Limb (tissue), 2 donors: ENCODE results near the gene ANKRD11.

Experiments used
- DNase-seq, 2 donors: peaks; one replicate each; pipeline ENCODE4 v3.0.0-alpha.2; 2016; ENCODE audit errors: extremely low spot score in 2 of 2

Gene ANKRD11

DNA sequence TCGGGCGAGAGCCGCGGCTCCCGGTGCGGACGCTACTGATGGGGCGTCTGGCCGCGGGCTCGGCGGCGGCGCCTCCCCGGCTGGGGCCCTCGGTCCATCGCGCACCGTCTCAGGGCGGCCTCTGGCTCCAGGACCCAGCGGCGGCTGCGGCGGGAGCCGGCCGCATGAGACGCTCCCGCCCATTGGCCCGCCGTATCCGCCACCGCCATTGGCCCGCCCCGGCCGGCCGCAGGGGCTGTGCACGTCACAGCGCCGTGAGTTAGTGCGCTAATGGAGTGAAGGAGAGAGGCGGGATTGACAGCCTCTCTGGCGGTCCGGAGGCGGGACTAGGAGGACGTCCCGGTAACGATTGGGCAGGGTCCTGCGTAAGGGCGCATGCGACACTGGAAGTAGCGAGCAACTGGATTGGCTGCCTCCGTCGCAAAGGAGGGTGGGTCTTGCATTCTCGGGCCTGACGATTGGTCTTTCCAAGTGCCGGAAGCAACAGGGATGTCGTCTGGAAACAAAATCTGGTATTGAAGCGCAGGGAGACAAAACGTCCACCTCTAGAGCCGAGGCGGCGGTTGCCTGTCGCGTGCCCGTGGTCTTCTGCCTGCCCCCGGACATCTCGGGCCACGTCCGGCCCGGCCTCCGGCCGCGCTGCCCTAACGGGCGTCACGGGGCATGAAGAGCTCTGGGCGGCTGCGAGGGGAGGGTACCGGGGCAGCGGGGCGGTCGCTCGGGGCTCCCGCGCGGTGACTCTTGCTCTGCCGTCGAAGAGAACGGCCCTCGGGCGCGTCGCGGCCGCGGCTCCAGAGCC, at the start of gene ANKRD11:
TSS of gene ANKRD11 (minus strand) at position 123 of the 799 bp plus-strand sequence. CDS start 173,542 bp downstream, outside the sequence.
- DNase-seq = peak; percentile 98 to 100

DNA sequence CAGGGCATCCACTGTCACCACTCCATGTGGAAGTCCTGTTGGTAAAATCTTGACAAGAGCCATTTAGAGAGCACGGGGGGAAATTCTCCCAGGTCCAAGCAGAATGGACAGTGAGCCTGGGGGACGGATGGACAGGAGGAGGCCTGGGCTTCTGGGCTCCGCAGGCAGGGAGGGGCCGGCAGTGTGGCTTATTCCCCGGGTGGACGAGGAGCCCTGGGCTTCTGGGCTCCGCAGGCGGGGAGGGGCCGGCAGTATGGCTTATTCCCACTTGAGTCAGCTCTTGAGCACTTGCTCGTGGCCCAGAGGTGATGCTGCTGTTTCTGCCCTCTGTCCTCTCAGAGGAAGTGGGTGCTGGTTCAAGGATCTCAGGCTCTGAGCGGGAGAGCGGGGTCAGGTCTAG, 47.9 kb upstream of the ANKRD11 start:
- no peak for DNase-seq

DNA sequence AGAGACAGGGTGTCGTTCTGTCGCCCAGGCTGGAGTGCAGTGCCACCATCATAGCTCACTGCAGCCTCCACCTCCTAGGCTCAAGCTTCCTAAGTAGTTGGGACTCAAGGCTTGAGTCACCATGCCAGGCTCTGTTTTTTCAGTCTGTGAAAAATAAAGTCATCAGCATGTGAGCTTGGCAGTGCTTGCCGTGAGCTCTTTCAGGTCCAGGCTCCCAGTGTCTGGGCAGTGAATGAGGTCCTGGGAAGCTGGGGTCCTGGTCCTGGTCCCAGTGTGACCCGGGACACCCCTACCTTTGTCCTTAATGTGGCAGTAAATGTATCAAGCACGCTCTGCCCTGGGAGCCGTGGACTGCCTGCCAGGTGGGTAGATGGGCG, 47.2 kb upstream of the ANKRD11 start:
- DNase-seq = no peak

DNA sequence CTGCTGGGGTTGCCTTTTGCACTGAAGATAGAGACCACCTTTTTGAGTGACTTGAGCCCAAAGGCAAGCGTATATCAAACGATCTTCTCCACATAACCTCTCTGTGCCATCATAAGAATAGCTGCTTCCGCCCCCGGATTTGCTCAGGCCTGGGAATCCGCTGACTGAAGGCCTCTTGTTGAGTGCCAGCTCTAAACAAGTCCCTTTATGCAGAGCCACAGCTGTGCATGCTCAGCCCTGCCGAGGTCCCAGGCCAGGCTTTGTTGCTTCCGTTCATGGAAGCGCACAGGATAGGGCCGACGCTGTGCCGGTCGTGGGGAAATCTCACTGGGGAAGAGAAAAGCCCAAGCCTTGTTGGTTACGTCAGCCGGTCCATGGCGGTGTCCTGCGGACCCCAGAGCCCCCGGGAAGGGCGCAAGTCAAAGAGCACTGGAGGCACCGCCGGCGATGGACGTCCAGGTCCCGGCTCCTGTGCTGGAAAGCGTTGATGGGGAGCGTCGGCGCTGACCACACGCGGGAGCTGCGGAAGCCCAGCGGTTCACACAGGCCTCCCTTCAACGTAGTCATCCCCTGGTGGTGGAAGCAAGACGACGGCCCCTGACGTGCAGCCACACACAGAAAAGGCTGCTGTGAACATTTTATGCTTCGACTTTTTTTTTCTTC, 46.7 kb upstream of the ANKRD11 start:
- no peak for DNase-seq

DNA sequence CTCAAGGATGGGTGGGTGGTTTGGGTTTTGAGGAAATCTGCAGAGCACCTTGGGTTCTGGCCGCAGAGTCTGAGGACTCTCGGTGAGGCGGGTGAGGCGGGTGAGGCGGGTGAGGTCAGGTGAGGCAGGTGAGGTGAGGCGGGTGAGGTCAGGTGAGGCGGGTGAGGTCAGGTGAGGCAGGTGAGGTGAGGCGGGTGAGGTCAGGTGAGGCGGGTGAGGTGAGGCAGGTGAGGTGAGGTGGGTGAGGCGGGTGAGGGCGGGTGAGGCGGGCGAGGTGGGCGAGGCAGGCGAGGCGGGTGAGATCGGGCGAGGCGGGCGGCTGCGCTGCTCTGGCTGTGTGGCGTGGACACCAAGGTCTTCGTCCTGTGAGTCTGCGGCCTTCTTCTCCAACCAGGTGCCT, 46.0 kb upstream of the ANKRD11 start:
- DNase-seq = no peak

DNA sequence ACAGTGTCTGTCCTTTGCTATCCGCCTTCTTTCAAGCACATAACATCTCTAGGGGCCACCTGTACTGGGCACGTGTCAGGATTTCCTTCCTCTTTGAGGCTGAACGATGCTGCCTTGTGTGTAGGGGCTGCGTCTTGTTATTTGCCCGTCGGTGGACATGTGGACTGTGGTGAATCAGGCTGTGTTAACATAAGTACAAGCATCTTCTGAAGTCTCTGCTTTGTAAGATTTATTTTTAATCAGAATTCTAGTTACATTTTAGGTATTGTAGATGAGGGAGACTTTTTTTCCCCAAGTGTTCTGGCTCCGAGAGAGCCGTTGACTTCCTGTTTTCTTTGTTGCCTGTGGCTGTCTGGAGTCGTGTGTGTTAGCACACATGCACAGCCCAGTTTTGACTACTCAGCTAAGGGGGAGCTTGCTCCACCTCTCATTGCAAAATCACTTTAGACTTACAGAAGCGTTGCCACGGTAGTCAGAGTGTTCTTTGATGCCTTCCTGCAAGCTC, 43.9 kb upstream of the ANKRD11 start:
- DNase-seq = no peak

DNA sequence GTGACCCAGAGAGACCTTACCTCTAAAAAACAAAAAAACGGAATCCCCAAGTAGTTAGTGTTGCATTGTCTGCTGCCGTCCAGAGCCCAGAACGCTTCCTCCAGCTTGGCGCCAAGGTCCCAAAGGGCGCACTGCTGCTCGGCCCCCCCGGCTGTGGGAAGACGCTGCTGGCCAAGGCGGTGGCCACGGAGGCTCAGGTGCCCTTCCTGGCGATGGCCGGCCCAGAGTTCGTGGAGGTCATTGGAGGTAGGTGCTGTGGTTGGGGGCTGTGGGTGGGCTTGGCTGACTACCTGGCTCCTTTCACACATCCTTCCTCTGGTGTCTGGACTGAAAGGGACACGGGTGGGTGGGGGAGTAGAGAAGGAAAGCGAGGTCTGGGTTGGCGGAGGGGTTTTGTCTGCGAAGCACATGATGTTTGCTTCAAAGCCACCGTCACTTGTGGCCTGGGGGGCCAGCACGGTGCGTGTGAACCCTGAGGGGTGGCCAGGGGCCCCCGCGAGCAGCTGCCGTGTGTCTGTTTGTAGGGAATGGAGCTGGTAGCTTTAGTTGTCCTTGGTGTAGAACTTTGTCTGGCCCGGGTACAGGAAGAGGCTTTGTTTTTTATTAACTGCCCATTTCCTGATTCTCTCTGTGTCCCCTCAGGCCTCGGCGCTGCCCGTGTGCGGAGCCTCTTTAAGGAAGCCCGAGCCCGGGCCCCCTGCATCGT, 41.6 kb upstream of the ANKRD11 start:
- no peak for DNase-seq

DNA sequence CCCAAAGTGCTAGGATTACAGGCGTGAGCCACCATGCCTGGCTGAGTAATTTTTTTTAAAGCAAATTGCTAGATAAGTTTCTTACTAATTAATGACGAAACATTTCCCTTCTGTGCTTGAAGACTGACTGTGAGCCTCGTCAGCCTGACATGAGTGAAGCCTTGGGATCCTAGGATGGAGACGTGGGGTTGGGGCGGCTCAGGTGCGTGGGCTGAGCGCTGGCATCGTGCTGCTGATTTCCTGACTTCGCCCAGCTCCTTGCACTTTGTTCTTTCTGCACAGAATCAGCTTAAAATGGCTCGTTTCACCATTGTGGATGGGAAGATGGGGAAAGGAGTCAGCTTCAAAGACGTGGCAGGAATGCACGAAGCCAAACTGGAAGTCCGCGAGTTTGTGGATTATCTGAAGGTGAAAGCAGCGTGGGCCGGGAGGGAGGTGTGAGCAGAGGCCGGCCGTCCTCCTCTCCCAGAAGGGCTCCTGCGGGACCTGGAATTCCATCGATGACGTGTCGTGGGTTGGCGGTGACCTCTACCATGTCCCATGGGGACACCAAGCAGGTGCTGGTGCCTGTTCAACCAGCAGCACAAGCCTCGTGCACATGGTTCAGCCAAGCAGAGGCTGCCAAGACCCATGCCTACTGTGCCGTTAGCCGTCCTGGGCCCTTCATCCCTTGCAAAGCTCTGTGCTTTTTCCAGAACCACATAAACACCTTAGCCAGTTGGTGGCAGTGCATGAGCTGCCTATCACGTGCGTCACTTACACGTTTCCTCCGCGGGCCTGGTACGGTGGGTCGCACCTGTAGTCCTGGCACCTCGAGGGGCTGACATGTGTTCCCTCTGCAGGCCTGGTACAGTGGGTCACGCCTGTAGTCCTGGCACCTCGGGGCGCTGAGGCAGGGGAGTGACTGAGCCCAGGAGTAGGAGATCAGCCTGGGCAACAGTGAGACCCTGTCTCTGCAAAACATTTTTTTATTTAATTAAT, 40.3 kb upstream of the ANKRD11 start:
- no peak for DNase-seq

DNA sequence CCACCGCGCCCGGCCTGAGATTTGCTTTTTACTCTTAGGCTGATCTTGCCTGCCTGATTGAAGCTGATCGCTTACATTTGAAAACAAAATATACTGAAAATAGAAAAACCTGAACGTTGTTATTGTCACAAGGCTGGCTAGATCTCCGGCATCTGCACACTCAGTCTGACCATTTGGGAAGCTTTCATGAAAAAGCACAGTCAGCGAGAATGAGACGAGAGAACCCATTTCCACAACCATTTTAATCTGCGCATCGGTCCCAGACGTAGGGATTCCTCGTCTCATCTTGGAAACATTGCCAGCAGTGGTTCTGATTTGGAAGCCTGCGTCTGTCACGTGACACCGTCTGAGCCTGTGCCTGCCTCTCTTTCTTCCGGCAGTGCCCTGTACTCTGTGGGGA, 38.7 kb upstream of the ANKRD11 start:
- no peak for DNase-seq

DNA sequence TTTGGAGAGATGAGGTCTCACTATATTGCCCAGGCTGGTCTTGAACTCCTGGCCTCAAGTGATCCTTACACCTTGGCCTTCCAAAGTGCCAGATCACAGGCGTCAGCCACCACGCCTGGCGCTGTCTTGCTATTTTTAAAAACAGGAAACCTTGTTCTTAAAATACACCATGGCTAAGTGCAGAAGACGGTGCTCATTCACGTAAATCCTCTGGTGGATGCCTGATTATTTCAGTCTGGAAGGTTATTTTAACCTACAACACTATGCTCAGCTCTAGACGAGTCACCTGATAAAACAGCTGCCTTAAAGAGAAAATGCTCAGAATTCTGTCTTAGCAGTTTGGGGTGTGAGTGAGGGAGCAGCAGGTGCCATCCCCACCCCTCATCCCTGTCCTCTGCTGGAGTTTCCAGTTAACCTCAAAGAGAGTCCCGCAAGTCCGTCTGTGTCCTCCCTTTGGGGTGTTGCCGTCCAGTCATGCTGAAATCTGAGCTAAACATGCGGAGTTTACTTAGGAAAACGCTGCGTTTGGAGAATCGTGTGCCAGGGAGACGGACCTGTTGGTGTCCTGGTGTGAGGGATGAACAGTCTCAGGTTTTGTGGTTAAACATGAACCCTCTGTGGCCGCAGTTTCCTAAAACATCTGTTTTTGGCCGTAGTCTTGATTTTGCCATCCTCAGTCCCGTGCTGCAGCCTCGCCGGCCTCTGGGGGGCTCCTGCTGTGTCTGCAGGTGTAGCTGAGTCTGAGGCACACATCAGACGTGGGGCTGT, 35.0 kb upstream of the ANKRD11 start:
- no peak for DNase-seq

DNA sequence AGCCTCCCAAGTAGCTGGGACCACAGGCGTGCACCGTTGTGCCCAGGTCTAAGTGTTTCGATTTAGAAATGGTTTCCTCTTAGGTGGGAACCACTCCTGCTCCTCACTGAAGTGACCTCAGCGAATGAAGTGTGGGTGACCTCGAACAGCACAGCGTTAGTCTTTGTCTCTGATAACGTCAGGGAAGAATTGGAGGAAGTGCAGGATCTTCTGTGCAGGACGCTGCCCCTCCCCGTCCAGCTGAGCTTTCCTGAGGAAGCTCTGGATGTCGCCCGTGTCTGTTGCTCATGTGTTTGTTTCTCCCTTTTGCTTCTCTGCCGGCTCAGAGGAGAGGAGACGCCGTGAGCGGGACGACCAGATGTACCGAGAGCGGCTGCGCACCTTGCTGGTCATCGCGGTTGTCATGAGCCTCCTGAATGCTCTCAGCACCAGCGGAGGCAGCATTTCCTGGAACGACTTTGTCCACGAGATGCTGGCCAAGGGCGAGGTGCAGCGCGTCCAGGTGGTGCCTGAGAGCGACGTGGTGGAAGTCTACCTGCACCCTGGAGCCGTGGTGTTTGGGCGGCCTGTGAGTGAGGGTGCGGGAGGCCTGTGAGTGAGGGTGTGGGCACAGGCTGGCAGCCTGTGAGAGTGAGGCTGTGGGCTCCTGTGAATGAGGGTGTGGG, 33.5 kb upstream of the ANKRD11 start:
- no peak for DNase-seq

DNA sequence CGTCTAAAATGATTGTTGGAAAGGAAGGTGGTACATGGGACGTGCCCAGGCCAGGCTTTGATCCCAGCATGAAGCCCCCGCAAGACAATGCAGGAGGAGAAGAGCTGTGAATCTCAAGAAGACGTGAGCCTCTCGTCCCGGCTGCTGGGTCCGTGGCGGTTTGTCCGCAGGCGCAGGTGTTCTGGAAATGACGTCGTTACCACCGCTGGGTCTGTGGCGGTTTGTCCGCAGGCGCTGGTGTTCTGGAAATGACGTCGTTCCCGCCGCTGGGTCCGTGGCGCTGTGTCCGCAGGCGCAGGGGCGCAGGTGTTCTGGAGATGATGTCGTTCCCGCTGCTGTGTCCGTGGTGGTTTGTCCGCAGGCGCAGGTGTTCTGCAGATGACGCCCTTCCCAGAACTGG, 31.9 kb upstream of the ANKRD11 start:
- no peak for DNase-seq

DNA sequence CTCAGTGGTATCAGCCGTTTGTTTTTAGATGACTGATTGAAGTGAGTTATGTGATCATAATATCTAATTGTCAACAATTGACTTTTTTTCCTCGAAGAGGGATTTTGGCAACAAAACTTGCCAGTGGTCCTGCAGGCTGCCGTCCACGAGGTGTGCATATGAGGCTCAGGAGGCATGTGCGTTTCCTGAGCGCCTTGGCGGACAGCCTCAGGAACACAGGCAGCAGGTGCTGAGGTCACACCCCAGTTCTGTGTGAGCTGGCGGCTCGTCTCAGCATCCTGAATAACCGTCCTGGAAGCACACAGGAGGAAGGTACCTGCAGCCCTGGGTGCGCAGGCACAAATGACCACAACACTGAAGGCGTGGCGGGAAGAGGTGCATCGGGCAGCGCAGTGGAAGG, 29.5 kb upstream of the ANKRD11 start:
- no peak for DNase-seq

DNA sequence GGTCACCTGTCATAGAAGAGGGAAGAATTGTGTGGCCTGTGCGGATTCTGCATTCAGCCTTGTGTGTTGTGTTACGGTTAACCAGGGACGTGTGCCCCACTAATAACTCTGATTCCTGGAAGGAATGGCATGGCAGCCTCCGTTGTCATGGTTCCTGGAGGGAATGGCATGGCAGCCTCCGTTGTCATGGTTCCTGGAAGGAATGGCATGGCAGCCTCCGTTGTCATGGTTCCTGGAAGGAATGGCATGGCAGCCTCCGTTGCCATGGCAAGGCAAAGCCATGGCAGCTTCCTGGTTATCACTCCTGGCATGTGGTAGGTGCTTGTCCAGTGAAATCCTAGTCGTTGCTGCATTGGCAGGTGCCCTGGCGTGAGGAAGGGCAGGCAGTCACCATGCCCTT, 26.8 kb upstream of the ANKRD11 start:
- DNase-seq = no peak

DNA sequence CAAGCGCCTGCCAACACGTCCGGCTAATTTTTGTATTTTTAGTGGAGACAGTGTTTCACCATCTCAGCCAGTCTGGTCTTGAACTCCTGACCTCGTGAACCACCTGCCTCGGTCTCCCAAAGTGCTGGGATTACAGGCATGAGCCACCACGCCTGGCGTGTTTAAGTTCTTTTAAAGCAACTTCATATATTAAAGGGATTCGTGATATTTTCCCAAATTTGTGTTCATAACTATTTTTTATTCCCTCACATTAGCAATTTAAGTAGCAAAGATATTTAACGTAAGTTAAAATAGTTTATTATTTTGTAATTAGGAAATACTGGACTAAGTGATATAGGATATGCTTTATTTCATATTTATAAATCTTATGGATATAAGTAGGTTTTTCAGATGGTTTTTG, 22.1 kb upstream of the ANKRD11 start:
- DNase-seq = no peak

DNA sequence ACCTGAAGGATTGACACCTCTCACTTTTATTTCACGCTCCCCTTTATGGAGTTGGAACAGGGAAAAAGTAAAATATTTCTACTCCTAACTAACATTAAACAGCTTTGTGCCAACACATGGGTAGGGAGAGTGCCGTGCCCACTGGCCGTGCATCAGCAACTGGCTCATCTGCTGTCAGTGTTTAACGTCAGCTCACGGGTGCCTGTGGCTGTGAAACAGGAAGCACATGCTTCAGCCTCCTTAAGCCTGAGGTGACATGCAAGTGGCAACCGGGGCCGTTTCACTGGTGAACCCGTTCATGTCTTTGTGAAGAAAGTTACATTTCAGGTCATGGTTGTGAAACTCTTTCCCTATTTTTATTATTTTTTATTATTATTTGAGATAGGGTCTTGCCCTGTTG, 21.0 kb upstream of the ANKRD11 start:
- no peak for DNase-seq

DNA sequence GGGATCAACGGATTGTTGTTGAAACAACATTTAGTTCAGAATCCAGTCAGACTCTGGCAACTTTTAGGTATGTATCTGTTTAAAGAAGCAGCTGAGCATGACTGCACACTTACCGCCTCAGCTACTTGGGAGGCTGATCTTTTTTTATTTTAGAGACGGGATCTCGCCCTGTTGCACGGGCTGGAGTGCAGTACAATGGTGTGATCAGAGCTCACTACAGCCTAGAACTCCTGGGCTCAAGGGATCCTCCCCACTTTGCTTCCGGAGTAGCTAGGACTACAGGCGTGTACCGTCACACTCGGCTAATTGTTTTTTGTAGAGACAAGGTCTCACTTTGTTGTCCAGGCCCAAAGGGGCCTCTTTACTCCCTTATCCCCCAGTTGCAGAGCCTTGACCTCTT, 20.2 kb upstream of the ANKRD11 start:
- DNase-seq = no peak

DNA sequence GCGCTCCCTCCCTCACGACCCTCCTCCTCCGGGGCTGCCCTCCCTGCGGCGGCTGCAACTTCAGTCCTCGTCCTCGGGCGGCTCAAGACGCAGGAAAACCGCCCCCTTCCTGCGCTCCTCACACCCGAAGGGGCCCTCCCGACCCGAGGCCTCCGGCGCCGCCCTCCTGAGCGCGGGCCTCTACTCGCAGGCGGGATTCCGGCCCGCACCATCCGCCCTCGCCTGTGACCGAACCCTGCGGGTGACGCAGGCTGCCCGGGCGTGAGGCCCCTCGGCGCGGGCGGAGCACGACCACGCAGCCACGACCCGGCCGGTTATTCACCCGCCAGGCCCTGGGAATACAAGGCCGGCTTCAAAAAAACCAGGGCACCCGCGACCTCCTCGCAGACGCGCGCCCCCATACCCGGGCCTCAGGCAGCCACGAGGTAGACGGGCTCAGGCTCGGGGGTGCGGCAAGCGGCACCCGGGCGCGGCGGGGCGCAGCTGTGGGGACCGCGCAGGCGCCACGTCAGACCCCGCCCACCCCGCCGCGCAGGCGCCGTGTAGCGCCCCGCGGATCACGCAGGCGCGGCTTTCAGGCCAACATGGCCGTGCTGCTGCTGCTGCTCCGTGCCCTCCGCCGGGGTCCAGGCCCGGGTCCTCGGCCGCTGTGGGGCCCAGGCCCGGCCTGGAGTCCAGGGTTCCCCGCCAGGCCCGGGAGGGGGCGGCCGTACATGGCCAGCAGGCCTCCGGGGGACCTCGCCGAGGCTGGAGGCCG, 17.7 kb upstream of the ANKRD11 start, which contains the start of gene SPG7:
TSS of gene SPG7 (plus strand) at position 570 of the 757 bp plus-strand sequence. CDS start at position 585, 15 bp downstream.
- peak; percentile 89 to 95 for DNase-seq
